Natural killer cell treated with Interleukin-12 subunit alpha and Interleukin-12 subunit beta and Interleukin-15 and Interleukin-18, amount 100 ng/mL, for 72 hours (primary cell): ENCODE measurements around the gene BAIAP3. TPM values are rescaled to one million over a fixed set of nuclear protein-coding genes. Genes with fewer than 3 reads are reported as not detected.

Experiments used
- ATAC-seq, 2 donors: fragments of 150-1000 bp; cut with Tn5 transposase in 1 of 2; sonication (Bioruptor Pico), chemical (Tn5 transposase) in 1 of 2; 2 replicates each; pipeline ENCODE4 v1.10.0; 2021
- DNase-seq: peaks from one replicate; pipeline ENCODE4 v3.0.0; 2022; ENCODE audit warnings: low spot score
- H3K27ac Mint-ChIP-seq, 2 donors: 1 replicate in 1 of 2; 2 replicates in 1 of 2; pipeline ENCODE4 v1.8.0; 2022; ENCODE audit warnings: mixed read lengths in 2 of 2, mild to moderate bottlenecking in 1 of 2, moderate library complexity in 1 of 2
- H3K27me3 Mint-ChIP-seq, 2 donors: 1 replicate in 1 of 2; 2 replicates in 1 of 2; pipeline ENCODE4 v1.8.0; 2022; ENCODE audit warnings: mixed read lengths in 2 of 2
- H3K36me3 Mint-ChIP-seq: one replicate; pipeline ENCODE4 v1.8.0; 2022; ENCODE audit warnings: mixed read lengths
- H3K4me1 Mint-ChIP-seq, 2 donors: 1 replicate in 1 of 2; 2 replicates in 1 of 2; pipeline ENCODE4 v1.8.0; 2022; ENCODE audit warnings: low read depth in 2 of 2, mixed read lengths in 2 of 2, mild to moderate bottlenecking in 1 of 2
- H3K4me3 Mint-ChIP-seq: one replicate; pipeline ENCODE4 v1.8.0; 2022; ENCODE audit warnings: mixed read lengths
- H3K9me3 Mint-ChIP-seq: 2 replicates; pipeline ENCODE4 v1.8.0; 2022; ENCODE audit warnings: mixed read lengths
- total RNA-seq, 2 donors: library from RNA; stranded (reverse); gene quantifications; one replicate each; pipeline ENCODE4 v1.2.3, GENCODE V29; 2022

Gene BAIAP3
- total RNA-seq, 2 donors from 2014 or later, result 0.17 to 0.31 TPM

DNA sequence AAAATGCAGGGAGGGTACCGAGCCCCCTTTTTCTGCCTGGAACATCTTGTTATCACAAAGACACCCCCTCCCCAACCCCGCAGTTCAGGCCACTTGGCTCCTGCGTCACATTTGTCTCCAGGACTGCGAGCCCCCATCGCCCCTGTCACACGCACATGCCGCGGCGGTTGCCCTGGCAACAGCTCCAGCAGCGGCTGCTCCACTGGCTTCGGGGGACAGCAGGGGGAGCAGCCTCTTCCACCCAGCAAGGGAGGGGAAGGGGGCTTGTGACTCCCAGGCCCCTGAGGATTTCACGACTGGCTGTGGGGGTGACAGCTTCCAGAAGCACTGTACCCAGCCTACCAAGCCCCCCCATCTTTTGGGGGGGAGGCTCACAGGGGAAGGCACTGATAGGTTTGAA lies 2.6 kb downstream of the BAIAP3 start:
- no peak for ATAC-seq

DNA sequence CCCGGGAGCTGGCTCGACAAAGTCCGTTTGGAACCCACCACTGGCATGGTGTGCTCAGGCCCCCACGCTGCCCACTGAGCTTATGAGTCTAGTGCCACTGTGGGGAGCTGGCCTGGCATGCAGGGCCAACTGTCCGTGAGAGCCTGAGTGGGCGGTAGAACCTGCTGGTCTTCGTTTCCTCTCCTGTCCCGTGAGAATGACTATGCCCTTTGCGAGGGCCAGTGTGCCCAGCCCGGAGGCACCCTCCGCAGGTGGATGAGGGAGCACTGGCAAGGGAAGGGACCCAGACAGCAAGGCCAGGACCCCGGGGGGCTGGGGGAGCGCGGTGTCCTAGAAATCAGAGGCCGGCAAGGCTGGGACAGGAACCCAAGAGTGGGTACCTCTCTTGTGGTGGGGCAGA lies 3.2 kb downstream of the BAIAP3 start:
- ATAC-seq (no peak), DNase-seq (no peak)
- Mint-ChIP-seq H3K27ac (no peak overlapping the region), H3K36me3 (no peaks in the 10 kb centered on the region), H3K9me3 (no peaks in the 10 kb centered on the region), H3K4me1 (peaks cover 0 to 6% of the 10 kb centered on the region in 2 donors), H3K27me3 (peaks cover 0 to 2% of the 10 kb centered on the region in 2 donors), H3K4me3 (no peak overlapping the region)

More for the DNA sequence above, 2.6 kb downstream of the BAIAP3 start:
- no peaks in the 10 kb centered on the region for H3K9me3 Mint-ChIP-seq
- H3K27me3 Mint-ChIP-seq, result peaks cover 0 to 2% of the 10 kb centered on the region in 2 donors
- H3K4me3 Mint-ChIP-seq, result no peak overlapping the region
- H3K4me1 Mint-ChIP-seq, result peaks cover 0 to 8% of the 10 kb centered on the region in 2 donors
- no peak for DNase-seq
- no peaks in the 10 kb centered on the region for H3K36me3 Mint-ChIP-seq
- H3K27ac Mint-ChIP-seq, result no peak overlapping the region

DNA sequence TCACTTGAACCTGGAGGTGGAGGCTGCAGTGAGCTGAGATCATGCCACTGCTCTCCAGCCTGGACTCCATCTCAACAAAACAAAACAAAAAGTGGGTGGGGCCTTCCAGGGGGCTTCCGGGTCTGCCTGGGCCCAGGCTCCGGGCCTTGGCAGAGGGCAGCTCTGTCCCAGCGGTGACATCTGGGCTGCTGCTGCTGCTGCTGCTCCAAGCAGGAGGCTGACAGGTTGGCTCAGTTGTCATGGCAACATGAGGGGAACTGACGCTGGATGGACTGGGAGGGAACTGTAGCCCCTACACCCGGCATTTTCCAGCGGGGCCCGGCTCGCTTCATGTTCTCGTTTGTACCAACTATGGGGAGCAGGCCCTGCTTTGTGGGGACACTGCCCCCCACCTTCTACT lies 4.0 kb downstream of the BAIAP3 start:
- H3K27ac Mint-ChIP-seq, result no peak overlapping the region
- H3K9me3 Mint-ChIP-seq, result no peaks in the 10 kb centered on the region
- H3K4me1 Mint-ChIP-seq, result peaks cover 0 to 3% of the 10 kb centered on the region in 2 donors
- peaks cover 0 to 2% of the 10 kb centered on the region in 2 donors for H3K27me3 Mint-ChIP-seq
- H3K4me3 Mint-ChIP-seq, result no peak overlapping the region
- no peak for ATAC-seq
- H3K36me3 Mint-ChIP-seq, result no peaks in the 10 kb centered on the region
- no peak for DNase-seq

DNA sequence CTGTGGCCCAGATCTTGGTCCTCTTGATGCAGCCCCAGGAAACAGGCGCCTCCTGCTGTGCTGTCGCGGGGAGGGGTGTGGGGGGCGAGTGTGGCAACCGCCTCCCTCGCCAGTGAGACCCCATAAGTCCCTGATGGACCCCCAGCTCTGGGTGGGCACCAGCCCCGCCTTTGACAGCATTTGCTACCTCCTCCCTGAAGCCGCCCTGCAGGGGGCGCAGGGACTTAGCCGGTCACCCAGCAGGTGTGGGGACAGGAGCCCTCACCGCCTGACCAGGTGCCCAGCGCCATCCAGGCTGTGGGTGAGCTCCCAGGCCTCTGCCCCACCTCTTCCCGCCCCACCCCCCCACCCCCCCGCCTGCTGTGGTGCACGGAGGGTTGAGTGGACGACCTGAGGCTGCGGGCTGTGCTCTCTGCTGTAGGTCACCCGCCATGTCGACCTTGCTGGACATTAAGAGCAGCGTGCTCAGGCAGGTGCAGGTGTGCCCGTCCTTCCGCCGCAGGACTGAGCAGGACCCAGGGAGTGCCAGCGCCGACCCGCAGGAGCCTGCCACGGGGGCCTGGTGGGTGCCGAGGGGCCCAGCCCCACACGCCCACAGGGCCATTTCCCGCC lies 4.8 kb downstream of the BAIAP3 start:
- Mint-ChIP-seq H3K36me3 (no peaks in the 10 kb centered on the region), H3K27me3 (peaks cover 0 to 2% of the 10 kb centered on the region in 2 donors), H3K27ac (no peak overlapping the region), H3K4me1 (peaks cover 5 to 8% of the 10 kb centered on the region in 2 donors), H3K4me3 (no peak overlapping the region), H3K9me3 (no peaks in the 10 kb centered on the region)
- ATAC-seq (no peak), DNase-seq (no peak)

DNA sequence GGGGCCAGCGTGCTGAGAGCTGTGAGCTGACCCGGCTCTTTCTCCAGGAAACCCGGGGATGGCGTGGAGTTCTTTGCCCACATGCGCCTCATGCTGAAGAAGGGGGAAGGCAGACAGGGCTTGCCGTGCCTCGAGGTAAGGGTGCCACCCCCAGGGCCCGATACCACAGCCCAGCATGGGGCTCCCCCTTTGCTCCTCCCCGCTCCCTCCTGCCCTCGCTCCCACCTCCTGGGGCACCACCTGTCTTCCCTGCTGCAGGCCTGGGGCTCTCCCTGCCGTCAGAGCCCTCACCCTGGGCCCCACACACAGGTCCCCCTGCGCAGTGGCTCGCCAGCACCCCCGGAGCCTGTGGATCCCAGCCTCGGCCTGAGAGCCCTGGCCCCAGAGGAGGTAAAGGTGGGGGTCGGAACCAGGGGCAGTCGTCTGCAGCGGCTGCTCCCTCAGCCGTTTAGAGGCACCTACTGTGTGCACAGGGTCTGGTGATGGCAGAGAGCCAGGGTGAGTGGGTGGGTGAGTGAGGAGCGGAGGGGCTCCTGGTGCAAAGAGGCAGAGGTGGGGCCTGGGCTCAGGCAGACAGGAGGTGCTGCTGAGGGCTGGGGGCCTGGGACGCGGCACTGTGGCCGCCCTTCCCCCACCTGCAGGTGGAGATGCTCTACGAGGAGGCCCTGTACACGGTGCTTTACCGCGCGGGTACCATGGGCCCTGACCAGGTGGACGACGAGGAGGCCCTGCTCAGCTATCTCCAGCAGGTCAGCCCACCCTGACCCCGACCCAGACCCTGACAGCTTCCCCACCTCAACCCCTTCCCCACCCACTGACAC lies 5.6 kb downstream of the BAIAP3 start:
- Mint-ChIP-seq H3K9me3 (no peaks in the 10 kb centered on the region), H3K27me3 (peaks cover 0 to 2% of the 10 kb centered on the region in 2 donors), H3K27ac (no peak overlapping the region), H3K4me1 (peaks cover 9 to 10% of the 10 kb centered on the region in 2 donors), H3K4me3 (no peak overlapping the region), H3K36me3 (no peaks in the 10 kb centered on the region)
- ATAC-seq, result no peak
- no peak for DNase-seq

DNA sequence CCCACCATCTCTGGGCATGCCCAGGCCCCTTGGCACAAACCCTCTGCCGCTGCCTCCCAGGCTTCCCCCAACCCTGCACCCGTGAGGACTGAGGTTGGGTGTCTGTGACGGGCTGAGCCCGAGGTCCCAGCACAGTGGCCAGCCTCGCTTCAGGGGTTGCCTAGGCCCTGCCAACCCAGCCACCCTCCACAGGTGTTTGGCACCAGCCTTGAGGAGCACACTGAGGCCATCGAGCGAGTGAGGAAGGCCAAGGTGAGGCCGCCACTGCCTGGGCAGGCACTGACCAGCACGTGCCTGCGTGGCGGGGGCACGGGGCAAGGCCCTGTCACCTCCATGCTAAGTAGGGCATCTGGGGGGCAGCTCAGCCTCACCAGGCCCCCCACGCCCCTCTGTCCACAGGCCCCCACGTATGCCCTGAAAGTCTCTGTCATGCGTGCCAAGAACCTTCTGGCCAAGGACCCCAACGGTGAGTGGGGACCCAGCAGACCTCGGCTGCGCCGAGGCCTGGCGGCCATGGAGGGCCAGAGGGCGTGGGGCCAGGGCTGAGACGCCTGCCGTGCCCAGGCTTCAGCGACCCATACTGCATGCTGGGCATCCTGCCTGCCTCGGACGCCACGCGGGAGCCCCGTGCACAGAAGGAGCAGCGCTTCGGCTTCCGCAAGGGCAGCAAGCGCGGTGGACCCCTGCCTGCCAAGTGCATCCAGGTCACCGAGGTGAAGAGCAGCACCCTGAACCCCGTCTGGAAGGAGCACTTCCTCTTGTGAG lies 7.5 kb downstream of the BAIAP3 start:
- Mint-ChIP-seq H3K9me3 (no peaks in the 10 kb centered on the region), H3K4me1 (peaks cover 9 to 10% of the 10 kb centered on the region in 2 donors), H3K4me3 (no peak overlapping the region), H3K27ac (no peak overlapping the region), H3K27me3 (no peaks in the 10 kb centered on the region), H3K36me3 (no peaks in the 10 kb centered on the region)
- DNase-seq (no peak), ATAC-seq (no peak)

DNA sequence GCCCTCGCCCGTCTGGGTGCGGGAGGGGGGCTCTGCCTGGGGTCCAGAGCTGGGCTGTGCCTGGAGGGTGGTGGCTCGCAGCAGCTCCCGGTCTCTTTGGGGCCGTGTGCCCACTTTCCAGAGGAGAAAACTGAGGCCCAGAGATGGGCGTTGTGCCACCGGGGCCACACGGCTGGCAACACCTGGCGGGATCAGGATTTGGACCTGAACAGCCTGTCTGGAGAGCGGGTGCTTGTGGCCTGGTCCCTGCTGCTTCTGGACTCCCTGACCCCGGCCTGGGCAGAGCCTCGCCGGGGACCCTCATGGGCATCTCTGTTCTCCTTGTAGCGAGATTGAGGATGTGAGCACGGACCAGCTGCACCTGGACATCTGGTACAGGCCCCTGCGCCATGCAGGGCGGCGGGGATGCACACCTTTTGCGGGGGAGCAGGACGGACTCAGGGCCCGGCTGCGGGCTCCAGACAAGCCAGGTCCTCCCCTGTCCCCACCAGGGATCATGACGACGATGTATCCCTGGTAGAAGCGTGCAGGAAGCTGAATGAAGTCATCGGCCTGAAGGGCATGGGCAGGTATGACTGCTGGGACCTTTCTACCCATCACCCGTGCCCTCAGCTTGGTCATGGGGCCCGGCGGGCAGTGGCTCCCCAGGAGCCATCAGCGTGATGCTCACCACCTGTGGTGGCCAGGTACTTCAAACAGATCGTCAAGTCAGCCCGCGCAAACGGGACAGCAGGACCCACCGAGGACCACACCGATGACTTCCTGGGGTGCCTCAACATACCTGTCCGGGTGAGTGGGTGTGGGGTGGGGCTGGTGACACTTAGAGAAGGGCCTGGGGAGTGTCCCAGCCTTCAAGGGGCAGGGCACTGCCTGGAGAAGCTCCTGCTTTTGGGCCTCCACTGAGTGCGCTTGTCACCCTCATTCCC lies 8.3 kb downstream of the BAIAP3 start:
- H3K4me3 Mint-ChIP-seq, result peak overlapping the region; percentile 61
- no peaks in the 10 kb centered on the region for H3K27me3 Mint-ChIP-seq
- no peak overlapping the region for H3K27ac Mint-ChIP-seq
- DNase-seq (no peak), ATAC-seq (no peak)
- no peaks in the 10 kb centered on the region for H3K36me3 Mint-ChIP-seq
- peaks cover 9 to 10% of the 10 kb centered on the region in 2 donors for H3K4me1 Mint-ChIP-seq
- no peaks in the 10 kb centered on the region for H3K9me3 Mint-ChIP-seq

DNA sequence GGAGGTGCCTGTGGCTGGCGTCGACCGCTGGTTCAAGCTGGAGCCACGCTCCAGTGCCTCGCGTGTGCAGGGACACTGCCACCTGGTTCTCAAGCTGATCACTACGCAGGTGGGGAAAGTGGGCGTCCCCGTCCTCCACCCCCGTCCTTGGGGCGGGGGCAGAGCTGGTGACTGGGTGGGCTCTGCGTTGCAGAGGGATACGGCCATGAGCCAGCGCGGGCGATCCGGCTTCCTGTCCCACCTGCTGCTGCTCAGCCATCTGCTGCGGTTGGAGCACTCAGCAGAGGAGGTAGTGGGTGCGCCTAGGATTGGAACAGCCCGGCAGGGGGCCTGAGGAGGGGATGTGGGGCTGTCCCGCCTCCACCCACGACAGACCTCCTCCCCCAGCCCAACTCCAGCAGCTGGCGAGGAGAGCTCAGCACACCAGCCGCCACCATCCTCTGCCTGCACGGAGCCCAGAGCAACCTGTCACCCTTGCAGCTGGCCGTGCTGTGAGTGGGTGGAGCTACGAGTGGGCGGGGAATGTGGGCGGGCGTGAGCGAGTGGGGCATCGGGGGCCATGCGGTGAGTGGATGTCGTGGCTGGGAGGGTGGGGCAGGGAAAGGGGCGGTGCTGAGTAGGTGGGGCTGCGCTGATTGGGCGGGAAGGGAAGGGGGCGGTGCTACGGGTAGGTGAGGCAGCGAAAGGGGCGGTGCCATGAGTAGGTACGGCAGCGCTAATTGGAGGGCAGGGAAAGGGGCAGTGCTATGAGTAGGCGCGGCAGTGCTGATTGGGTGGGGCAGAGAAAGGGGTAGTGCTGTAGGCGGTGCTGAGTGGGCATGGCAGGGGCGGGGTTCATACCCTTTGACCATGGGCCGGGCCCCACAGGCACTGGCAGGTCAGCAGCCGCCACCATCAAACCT lies 9.3 kb downstream of the BAIAP3 start:
- H3K27ac Mint-ChIP-seq, result peak overlapping the region; percentile 17 to 62
- H3K9me3 Mint-ChIP-seq, result no peaks in the 10 kb centered on the region
- DNase-seq (peak; percentile 93), ATAC-seq (peak; percentile 94 to 96)
- no peaks in the 10 kb centered on the region for H3K36me3 Mint-ChIP-seq
- H3K27me3 Mint-ChIP-seq, result no peaks in the 10 kb centered on the region
- H3K4me1 Mint-ChIP-seq, result peaks cover 9 to 10% of the 10 kb centered on the region in 2 donors
- peak overlapping the region; percentile 61 for H3K4me3 Mint-ChIP-seq

DNA sequence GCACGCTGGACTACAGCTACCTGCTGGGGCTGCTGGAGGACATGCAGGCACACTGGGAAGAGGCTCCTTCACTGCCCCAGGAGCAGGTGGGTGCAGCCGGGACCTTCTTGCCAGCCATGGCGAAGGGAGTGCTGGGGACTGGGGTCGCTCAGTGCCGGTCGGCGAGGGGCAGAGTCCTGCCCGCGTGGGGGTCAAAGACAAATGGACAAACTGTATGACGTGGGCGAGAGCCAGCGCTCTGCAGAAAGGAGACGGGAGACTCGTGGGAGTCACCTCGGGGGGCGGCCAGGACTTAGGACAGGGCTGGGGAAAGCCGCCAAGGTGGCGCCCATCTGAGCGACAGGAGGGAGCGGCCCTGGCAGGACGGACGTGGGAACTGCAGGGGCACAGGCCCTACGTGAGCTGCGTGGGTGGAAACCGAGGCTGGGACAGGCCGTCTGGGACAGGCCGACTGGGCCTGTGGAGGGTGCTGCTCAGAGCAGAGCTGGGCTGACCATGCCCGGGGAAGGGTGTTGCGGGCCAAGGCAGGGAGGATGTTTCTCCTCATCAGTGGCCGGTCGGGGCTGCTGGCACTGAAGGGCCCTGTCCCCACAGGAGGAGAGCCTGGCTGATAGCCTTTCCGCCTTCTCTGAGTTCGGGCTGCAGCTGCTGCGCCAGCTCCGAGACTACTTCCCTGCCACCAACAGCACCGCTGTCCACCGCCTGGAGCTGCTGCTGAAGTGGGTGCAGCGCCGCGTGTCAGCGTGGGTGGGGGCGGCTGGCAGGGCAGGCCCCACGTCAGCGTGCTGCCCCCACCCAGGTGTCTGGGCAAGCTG lies 10.2 kb downstream of the BAIAP3 start:
- H3K27me3 Mint-ChIP-seq, result no peaks in the 10 kb centered on the region
- peak overlapping the region; percentile 61 for H3K4me3 Mint-ChIP-seq
- H3K9me3 Mint-ChIP-seq, result no peaks in the 10 kb centered on the region
- H3K27ac Mint-ChIP-seq, result peak overlapping the region; percentile 17 to 62
- peaks cover 9 to 10% of the 10 kb centered on the region in 2 donors for H3K4me1 Mint-ChIP-seq
- H3K36me3 Mint-ChIP-seq, result no peaks in the 10 kb centered on the region
- DNase-seq (no peak), ATAC-seq (no peak)

DNA sequence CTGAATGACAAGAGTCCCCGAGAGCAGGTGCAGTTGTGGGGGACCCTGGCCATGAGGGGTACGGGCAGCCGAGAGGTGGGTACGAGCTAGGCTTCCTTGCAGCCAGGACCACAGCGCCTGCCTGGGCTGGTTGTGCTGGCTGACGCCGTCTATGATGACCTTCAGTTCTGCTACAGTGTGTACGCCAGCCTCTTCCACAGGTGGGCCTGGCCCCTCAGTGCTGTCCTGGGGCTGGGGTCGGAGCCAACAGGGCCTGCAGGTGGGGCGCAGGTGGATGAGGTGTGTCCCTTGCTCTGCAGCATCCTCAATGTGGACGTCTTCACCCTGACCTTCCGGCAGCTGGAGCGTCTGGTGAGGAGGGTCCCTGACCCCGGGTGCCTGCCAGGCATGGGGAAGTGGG lies 11.1 kb downstream of the BAIAP3 start:
- Mint-ChIP-seq H3K27me3 (no peaks in the 10 kb centered on the region), H3K4me3 (no peak overlapping the region), H3K36me3 (no peaks in the 10 kb centered on the region), H3K27ac (no peak overlapping the region), H3K4me1 (peaks cover 9 to 10% of the 10 kb centered on the region in 2 donors), H3K9me3 (no peaks in the 10 kb centered on the region)
- ATAC-seq (no peak), DNase-seq (no peak)

DNA sequence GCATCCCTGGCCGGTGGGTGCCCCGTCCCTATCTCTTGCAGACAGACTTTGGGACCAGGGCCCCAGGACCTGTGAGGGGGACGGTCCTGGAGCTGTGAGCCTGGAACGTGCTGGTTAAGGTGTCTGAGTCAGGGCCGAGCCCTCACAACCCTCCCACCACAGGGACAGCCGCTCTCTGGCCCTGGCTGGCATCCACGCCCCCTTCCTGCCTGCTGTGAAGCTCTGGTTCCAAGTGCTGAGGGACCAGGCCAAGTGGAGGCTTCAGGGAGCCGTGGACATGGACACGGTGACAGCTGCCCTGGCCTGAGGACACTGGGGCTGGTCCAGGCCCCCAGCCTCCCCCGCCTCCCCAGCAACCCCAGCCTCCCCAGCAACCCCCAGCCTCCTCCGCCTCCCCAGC lies 11.6 kb downstream of the BAIAP3 start:
- no peaks in the 10 kb centered on the region for H3K36me3 Mint-ChIP-seq
- no peak overlapping the region for H3K4me3 Mint-ChIP-seq
- peaks cover 9 to 10% of the 10 kb centered on the region in 2 donors for H3K4me1 Mint-ChIP-seq
- ATAC-seq (no peak), DNase-seq (no peak)
- H3K9me3 Mint-ChIP-seq, result no peaks in the 10 kb centered on the region
- H3K27ac Mint-ChIP-seq, result no peak overlapping the region
- no peaks in the 10 kb centered on the region for H3K27me3 Mint-ChIP-seq
